Astrocyte (in vitro differentiated cells and primary cell): ENCODE measurements around the gene NLRP11.

Experiments
- CTCF ChIP-seq: IDR thresholded peaks from 2 replicates; pipeline ENCODE4 v1.5.1; 2011; ENCODE audit warnings: low read depth, mild to moderate bottlenecking, inconsistent platforms, low read length, moderate library complexity; ENCODE audit not compliant: insufficient read depth
- EZH2 ChIP-seq: IDR thresholded peaks from 2 replicates; pipeline ENCODE4 v1.6.1; 2012; ENCODE audit warnings: mild to moderate bottlenecking, low read length, inconsistent platforms; ENCODE audit not compliant: insufficient read depth

- no peak for TF ChIP-seq CTCF
- TF ChIP-seq EZH2: no peak
These were observed 4.5 kb upstream of the NLRP11 start, which contains the start of gene NLRP4 for GRCh38 chr19:55836340-55836739.
